GM12874 (cell line): ENCODE measurements around the gene UST.

Experiments used
- TF ChIP-seq, protein P1 (sequence below): IDR thresholded peaks from 2 replicates; pipeline ENCODE4 v1.5.1; 2011; ENCODE audit warnings: low read depth, mild to moderate bottlenecking, control low read depth, low read length, moderate library complexity; ENCODE audit not compliant: insufficient read depth

UST gene

GRCh38 chr6:149006671-149007070 lies 259.8 kb downstream of the UST start:
- TF ChIP-seq, protein P1, sequence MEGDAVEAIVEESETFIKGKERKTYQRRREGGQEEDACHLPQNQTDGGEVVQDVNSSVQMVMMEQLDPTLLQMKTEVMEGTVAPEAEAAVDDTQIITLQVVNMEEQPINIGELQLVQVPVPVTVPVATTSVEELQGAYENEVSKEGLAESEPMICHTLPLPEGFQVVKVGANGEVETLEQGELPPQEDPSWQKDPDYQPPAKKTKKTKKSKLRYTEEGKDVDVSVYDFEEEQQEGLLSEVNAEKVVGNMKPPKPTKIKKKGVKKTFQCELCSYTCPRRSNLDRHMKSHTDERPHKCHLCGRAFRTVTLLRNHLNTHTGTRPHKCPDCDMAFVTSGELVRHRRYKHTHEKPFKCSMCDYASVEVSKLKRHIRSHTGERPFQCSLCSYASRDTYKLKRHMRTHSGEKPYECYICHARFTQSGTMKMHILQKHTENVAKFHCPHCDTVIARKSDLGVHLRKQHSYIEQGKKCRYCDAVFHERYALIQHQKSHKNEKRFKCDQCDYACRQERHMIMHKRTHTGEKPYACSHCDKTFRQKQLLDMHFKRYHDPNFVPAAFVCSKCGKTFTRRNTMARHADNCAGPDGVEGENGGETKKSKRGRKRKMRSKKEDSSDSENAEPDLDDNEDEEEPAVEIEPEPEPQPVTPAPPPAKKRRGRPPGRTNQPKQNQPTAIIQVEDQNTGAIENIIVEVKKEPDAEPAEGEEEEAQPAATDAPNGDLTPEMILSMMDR = no peak

DNA sequence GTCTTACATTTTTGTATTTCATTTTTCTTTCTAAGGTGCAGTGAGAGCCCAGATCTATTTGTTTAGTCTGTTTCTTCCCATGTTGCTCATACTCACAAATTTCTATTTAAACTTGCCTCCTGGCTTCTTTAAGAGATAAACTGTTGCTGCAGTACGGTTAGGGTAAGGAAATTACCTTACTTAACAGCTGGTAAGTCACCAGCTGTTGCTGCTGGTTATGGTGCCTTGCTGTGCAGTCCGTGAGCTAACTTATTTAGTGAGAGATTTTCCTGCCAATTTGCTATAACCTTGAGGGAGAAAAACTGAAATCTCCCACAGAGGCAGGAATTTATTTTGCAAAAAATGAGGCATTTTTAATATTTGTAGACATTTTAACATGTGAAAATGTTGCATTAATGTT lies 261.0 kb downstream of the UST start:
- TF ChIP-seq, protein P1 = no peak

DNA sequence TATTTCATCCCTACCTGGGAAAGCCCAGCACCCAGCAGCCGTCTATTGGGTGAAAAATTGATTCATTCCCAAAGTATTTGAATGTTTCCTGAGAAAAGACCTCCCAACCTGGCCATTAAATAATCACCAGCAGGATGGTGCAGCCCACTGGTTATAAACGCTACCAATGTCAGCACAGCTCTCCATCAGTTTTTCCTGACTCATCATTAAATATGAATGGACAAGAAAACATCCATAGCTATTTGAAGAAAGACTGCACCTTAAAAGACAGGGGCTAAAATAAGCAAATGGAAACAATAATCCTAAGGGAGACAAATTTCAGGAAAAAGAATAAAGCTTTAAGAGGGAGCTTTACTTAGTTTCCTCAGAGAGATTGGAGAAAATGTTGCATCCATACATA lies 261.9 kb downstream of the UST start:
- TF ChIP-seq, protein P1 = no peak

- TF ChIP-seq, protein P1 = no peak
Measured at GRCh38 chr6:149012040-149012545, 265.3 kb downstream of the UST start.

DNA sequence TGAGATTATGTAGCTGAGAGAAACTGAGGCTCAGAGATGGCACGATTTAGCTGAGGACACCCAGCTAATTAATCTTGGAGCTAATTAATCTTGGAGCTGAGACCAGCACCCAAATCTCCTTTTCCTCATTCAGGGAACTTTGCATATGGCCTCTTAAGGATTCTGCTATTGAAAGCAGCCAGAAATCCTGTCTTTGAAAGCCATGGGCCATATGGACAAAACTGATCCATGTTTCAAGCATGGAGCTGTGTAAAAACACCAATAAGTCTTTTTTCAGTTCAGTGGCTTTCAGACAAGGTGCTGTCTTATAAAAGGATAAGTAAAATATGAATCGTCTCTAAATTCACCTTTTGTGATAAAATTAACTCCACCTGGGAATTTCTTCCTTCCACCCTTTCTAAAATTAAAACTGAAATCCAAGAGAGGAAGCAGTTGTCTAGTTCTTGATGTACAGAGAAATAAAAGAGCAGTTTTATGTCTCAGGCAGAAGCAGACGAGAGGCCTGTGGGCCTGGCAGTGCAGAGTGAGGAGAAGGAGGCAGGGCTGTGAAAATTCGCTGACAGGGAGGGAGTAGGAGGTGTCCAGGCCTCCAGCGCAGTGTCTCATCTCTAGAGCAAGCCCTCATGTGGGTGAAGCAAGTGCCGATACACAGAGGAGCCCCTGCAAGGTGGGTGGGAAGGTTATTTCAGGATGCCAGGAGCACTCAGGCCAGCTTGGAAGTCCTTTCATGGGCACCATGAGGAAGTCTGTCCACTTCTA lies 266.9 kb downstream of the UST start:
- TF ChIP-seq, protein P1 = no peak

GRCh38 chr6:149014631-149015534 lies 268.1 kb downstream of the UST start:
- TF ChIP-seq, protein P1 = no peak
